ENCODE results near the gene PDZRN3. TPM values are rescaled to one million over a fixed set of nuclear protein-coding genes. Genes with fewer than 3 reads are reported as not detected.

The PDZRN3 gene
- total and polyA plus RNA-seq, 11 donors = 30.2 to 163 (median 76.7) TPM

- Histone ChIP-seq H3K27me3 (no peaks in the 10 kb centered on the region), H3K4me1 (peaks cover 0 to 86% (median 26%) of the 10 kb centered on the region in 12 donors), H3K4me3 (no peak overlapping the region), H3K27ac (peak overlapping the region in 8 of 12 donors; percentile 19 to 66 (median 29)), H3K36me3 (no peaks in the 10 kb centered on the region), H3K9me3 (no peaks in the 10 kb centered on the region)
- DNase-seq (no peak), ATAC-seq (no peak)
- TF ChIP-seq CTCF (IDR thresholded peaks at IDR 0.05) = no peak
- no peak for TF ChIP-seq POLR2A (IDR thresholded peaks at IDR 0.05)
- intact Hi-C loops (cut with DNase I) = no loop called here
These were observed 39.9 kb downstream of the PDZRN3 start for GRCh38 chr3:73584873-73585272.

DNA sequence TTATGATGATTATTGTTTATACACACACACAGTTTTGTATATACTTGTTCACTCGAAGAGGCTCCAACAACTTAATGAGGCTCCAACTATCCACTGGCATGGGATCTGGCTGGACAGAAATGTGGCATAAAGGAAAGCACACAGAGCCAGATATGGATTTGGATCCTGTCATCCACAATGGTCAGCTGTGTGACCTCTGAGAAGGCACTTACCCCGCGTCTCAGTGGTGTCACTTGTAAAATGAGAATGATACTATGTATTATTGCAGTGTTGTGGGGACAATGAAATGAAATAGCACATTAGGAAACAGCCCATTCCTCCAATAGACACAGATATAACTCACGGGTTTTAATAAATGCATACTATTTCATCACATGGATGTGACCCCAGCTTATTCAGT is 42.2 kb downstream of the PDZRN3 start:
- intact Hi-C loops (cut with DNase I) = no loop called here

DNA sequence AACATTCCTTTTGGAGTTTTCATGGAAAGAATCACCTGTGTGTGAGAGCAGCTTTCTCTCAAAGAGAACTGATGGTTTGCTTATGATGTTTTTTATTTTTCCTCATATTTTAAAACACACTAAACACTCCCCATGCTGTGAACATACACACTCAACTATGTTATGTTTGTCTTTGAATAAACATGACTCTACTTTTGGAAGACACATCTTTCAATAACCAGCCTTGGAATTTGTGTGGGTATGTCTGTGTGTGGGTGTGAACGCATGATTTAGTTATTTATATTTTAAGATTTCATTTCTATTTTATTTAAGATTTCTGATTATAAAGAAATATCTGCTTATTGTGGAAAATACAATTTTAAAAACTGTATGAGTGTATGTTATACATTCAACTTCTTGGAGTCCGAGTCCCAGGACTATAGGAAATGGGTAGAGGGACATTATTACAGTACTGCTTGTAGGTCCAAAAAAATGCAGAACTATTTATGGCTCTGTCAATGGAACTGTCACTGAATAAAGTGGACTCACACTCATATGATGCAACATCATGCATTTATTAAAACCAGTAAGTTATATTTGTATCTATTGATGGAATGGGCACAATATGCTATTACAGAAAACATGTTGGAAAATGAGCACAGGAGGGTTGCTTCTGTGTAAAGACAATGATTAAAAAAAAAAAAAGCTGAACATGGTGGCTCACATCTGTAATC is 43.5 kb downstream of the PDZRN3 start:
- H3K4me1 ChIP-seq = peaks cover 0 to 62% (median 15%) of the 10 kb centered on the region in 12 donors
- H3K4me3 ChIP-seq = no peak overlapping the region
- WGBS, 4 donors = 66 to 84% (median 70%) methylated on average over 2 of the region's 2 CpGs
- no peak for ATAC-seq
- DNase-seq = no peak
- H3K27ac ChIP-seq = peak overlapping the region in 2 of 12 donors; percentile 30 to 54
- no peak for TF ChIP-seq CTCF (IDR thresholded peaks at IDR 0.05)
- TF ChIP-seq POLR2A (IDR thresholded peaks at IDR 0.05) = no peak
- H3K27me3 ChIP-seq = no peaks in the 10 kb centered on the region
- intact Hi-C loops (cut with DNase I) = no loop called here
- no peaks in the 10 kb centered on the region for H3K9me3 ChIP-seq
- no peaks in the 10 kb centered on the region for H3K36me3 ChIP-seq

More for the DNA sequence above, 42.2 kb downstream of the PDZRN3 start:
- ATAC-seq (peak in 1 of 4 donors; percentile 12), DNase-seq (no peak)
- TF ChIP-seq CTCF (IDR thresholded peaks at IDR 0.05) = no peak
- no peak for TF ChIP-seq POLR2A (IDR thresholded peaks at IDR 0.05)
- H3K4me3 ChIP-seq = no peak overlapping the region
- WGBS, 4 donors = 58 to 71% (median 62%) methylated on average over 4 of the region's 4 CpGs
- H3K27me3 ChIP-seq = no peaks in the 10 kb centered on the region
- H3K36me3 ChIP-seq = no peaks in the 10 kb centered on the region
- no peaks in the 10 kb centered on the region for H3K9me3 ChIP-seq
- H3K27ac ChIP-seq = peak overlapping the region in 3 of 12 donors; percentile 24 to 44 (median 36)
- H3K4me1 ChIP-seq = peaks cover 0 to 68% (median 23%) of the 10 kb centered on the region in 12 donors

- intact Hi-C loops (cut with DNase I) = no loop called here
- peaks cover 0 to 62% (median 15%) of the 10 kb centered on the region in 12 donors for H3K4me1 ChIP-seq
- 39 to 47% (median 44%) methylated on average over 2 of the region's 2 CpGs for WGBS, 4 donors
- H3K27ac ChIP-seq = peak overlapping the region in 3 of 12 donors; percentile 0 to 54 (median 25)
- ATAC-seq = peak in 3 of 4 donors; percentile 19 to 38 (median 28)
- H3K4me3 ChIP-seq = no peak overlapping the region
- TF ChIP-seq CTCF (IDR thresholded peaks at IDR 0.05) (no peak), POLR2A (IDR thresholded peaks at IDR 0.05) (no peak)
- H3K27me3 ChIP-seq = no peaks in the 10 kb centered on the region
- no peaks in the 10 kb centered on the region for H3K36me3 ChIP-seq
- DNase-seq = no peak
- H3K9me3 ChIP-seq = no peaks in the 10 kb centered on the region
These were observed 44.4 kb downstream of the PDZRN3 start for GRCh38 chr3:73580343-73580742.

Data from heart left ventricle (tissue), 16 donors.